Epidermal melanocyte (primary cell): ENCODE measurements around the gene SLC12A8.
A peak's percentile ranks its signal among the peaks of the same experiment; 100 is the strongest.
"Not testable (repeated sequence)": the region's sequence is repeated elsewhere in the genome, so short reads cannot be mapped to it uniquely, and the experiment has no call there.

Experiments
- DNase-seq: peaks from one replicate; pipeline ENCODE4 v3.0.0; 2011; ENCODE audit warnings: low spot score; ENCODE audit not compliant: insufficient read length

SLC12A8 gene

DNA sequence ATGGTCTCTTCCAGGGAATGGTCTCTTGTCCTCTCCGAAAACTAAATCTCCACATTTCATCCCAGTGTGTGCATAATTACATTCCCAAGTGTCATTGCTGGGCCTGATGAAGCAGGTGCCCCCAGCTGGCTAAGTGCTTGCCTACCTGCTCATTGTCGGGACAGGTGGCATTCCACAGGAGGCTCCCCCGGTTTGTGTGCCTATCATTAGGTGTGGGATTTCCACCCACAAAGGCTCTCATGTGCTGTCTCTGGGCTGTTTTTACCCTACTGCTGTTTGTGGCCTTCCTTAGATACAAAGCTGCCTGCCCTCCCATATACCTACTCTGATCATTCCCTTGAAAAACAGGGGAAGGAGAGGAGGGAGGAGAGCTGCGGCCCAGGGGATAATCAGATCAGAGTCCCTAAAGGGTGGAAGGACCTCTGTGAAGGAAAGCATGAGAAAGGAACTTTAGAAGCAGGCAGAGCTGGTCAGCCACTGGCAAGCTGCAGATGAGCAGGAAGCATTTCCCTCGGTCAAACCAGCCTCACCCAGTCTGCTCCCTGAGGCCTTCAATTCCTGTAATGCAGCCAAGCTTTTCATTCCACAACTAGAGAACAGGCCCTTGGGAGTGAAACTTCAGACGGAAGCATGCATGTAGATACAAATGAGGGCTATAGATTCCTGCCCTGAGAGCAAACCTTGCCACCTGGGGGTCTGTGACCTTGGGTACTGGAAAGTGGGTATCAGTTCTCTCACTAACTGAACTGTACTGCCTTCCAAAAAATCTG lies 96.1 kb downstream of the SLC12A8 start:
- DNase-seq, result peak; percentile 68

DNA sequence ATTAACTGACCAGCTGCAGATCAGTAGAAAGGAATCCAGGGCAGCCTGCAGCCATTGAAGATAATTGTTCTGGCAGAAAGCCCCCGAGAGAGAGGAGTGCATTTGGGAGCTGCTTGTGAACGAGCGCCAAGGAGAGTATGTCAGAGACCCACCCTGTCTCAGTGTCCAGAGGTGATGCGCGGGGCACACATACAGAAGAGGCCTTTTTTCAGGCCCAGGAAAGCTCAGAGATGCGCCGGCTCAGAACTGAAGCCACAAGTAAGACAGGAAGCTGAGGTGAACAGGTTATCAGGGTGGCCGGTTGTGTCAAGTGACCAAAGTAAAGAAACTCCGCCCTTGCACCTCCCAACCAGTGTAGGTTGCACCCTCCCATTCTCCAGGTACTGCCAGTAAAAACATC lies 96.9 kb downstream of the SLC12A8 start:
- no peak for DNase-seq

DNA sequence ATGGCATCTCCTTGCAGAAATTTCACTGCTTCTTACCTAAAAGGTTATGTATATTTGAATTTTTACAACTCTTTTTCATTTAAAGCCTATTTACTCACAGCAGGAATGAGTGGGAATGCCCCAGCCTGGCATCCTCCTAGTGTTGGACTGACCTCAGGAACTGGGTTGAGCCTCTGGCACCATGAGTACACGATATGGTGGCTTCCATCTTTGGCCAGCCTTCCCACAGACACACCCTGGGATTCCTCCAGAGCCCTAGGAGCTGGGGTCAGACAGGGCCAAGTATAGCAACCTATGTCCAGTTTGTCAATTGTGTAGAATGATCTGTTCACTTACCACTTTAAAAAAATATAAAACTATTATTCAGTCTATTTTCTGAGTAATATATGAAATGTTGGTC lies 99.6 kb downstream of the SLC12A8 start:
- DNase-seq, result no peak

DNA sequence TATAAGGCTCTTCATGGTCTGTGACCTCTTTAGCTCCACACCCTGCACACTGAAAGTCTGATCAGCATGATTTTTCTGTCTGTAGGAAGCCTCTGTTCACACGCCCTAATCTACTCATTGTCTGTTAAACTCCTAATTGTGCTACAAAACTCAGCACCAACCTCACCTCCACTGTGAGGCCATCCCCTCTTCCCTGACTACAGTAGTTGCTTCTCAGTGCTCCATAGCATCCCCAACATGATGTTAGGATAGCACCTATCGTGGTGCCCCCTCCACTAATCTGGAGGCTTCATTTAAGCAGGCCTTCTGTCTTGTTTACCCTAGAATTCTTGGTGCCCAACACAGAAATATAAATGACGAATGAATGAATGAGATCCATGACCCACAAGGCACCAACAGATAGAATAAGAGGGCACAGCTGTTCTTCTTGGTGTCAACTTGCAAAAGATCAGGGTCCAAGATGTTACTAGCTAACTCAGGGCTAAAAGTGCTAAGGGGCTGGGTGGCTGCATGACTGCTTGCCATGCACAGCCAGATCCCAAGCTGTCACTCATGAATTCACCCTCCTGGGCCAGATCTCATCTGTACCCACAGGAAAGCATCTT lies 101.6 kb downstream of the SLC12A8 start:
- no peak for DNase-seq

DNA sequence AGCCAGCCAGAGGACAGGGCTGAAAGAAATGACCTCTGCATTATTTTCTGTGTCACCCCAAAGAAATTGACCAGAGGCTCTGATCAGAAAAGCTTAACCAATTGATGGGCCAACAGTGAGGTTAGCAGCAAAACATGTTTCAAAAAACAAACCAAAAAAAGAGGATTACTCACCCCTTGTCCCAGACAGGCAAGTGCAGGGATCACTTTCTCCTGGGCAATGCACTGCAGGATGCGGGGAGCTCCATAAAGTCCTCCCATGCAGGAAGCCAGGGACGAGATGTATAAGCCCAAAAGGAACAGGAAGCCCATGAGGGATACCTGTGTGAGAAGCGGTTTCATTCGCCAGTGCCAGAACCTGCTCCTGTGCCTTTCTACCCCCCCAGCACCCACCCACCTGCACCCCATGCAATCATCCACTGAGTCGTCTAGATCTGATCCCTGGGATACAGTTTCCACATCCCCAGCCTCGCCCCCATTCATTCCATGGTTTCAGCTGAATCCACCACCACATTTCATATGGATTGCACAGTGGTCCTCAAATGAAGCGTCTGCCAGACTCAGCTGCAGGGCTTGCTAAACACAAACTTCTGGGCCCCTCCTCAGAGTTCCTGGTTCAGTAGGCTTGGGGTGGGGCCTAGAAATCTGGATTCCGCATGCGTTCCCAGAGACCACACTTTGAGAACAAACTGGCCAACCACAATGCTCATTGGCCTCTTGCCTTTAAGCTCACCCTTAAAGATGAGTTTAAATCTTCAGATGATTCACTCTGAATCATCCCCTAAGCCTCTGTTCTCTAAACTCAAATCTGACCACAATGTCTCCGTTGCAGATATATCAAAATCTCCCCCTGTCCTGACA lies 102.3 kb downstream of the SLC12A8 start:
- no peak for DNase-seq

DNA sequence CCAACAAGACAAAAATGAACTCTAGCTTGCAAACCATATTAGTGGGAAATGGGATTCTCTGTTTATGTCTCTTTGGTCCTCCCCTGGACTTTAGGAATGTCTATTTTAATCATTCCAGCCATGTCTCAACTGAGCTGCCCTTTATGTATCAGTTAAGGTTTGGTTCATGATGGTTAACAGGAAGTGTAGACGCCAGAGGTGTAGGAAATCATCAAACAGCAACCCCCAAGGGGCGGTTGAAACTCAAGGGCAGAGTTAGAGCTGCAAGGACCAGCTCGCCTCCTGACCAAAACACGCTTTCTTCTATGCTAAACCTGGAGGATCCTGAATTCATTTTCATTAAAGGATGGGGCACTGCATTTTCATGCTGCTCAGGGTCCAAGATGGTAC lies 103.0 kb downstream of the SLC12A8 start:
- no peak for DNase-seq

DNA sequence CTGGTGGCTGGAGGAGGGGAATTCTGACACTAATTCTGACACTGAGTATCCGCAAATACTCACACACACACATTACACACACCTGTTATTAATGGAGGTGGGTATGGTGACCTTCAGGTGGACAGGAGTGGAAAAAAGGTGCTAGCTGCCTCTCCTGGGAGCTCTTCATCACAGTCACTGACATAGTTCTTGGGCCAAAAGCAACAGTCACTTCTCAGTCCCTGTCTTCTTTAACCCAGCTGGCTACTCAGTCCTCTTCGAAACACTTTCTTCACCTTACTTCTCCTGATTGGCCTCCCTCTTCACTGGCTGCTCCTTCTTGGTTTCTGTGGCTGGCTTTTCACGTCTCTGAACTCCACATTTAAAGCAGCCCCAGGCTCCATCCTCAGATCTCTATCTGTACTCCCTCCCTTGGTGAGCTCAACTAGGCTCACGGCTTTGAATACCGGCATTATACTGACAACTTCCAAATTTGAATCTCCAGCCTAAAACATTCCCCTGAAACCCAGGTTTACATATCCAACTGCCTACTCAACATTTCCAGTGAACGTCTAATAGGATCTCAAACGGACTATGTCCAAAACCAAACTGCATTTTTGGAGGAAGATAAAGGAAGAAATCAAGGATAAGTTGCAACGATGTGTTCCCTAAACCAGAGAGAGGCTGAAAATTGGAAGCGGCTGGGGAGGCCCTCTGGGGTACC lies 103.6 kb downstream of the SLC12A8 start:
- no peak for DNase-seq

DNA sequence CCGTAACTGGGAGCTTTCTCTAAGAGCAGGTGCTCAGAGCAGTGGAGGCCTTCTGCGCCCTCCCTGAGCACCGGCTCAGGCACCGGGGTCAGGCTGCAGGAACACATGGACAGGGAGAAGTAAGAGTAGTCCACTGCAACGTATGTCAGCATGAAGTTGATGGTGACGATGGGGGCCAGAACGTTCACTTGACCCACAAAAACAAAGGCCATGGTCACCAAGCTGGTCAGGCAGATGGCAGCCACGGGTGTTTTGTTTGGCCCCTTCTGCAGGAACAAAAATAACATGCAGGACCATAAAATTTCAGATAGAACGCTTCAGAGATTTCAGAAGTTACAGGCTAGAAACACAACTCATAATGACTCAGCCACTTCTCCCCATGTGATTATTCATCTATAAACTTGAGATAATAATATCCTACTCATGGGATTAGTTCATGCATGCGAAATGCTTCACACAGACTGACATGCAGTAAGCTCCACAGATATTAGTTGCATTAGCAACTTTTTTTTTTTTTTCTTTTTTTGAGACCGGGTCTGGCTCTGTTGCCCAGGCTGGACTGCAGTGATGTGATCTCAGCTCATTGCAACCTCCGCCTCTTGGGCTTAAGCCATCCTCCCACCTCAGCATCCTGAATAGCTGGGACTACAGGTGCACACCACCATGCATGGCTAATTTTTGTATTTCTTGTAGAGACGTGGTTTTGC lies 104.5 kb downstream of the SLC12A8 start:
- no peak for DNase-seq

DNA sequence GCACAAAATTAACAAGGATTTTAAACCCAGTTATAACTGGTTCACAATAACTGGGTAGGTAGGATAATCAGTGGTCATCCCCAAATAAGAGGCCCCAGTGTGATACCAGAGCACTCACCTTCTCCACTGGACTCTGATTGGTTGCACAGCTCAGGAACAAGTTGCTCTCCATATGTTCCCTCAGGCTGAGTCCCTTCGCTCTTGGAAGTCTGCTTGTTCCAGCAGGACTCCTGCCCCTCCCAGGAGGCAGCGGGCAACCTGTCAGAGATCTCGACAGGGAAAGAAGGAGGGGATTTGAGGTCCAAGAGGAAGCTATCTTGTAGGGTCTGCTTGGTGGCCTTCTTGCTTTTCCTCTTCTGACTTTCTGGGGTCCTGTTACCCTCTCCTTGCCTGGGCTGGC lies 105.2 kb downstream of the SLC12A8 start:
- DNase-seq, result no peak

DNA sequence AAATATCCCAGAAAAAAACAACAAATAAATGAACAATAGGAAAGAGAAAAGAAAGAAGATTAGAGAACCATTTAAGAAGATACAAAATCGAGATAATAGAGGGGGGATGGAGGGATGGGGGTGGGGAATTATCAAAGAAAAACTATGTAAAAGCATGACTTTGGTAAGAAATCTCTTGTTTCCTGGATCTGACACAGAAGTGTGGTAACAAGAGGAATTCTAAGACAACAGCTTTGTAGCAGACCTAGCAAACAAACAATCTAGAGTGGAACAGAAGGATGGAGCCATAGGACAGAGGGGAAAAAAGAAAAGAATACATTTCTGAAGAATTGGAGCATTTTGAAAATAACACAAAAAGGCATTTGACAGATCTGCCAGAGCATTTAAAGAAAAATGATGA lies 107.4 kb downstream of the SLC12A8 start:
- DNase-seq, result no peak

DNA sequence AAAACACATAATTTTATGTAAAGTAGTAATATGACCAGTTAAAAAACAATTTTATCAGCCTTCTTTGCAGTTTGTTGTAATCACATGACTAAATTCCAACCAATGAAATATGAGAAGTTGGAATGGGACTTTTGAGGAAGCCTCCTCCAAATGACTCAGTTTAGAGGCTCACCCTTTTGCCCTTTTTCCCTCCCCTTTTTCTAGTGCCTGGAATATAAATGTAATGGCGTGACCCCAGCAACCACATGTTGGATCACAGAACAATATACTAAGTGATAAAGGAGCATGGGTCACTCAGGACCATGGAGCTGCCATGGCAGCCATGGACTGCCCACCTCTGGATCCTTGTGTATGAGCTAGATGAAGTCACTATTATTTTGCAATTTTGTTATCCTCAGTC lies 107.9 kb downstream of the SLC12A8 start:
- no peak for DNase-seq

DNA sequence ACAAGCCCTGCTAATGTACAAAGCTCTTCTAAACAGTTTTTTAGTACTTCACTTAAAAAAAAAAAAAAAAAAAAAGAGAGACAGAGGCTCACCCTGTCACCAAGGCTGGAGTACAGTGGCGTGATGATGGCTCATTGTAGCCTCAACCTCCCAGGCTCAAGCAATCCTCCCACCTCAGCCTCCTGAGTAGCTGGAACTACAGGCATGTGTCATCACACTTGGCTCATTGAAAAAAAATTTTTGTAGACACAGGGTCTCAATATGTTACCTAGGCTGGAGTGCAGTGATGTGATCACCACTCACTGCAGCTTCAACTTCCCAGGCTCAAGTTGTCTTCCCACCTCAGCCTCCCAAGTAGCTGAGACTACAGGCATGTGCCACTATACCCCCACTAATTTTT lies 109.1 kb downstream of the SLC12A8 start:
- DNase-seq, result no peak

DNA sequence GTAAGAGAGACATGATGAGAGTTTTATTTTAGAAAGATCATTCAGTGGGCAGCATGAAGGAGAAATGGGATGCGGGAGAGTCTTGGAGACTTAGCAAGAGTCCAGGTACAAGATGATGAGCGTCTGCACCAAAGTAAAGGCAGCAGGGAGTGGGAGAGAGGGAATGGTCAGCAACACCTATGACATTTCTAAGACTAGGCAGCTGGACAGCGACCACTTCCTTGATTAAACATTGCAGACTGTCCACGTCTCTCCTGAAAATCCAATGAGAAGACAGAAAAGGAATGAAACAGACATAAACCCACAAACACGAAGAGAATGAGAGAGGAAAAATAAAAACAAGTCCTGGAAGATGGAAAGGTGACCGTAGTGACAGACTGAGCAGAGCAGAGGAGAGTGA lies 110.1 kb downstream of the SLC12A8 start:
- no peak for DNase-seq

DNA sequence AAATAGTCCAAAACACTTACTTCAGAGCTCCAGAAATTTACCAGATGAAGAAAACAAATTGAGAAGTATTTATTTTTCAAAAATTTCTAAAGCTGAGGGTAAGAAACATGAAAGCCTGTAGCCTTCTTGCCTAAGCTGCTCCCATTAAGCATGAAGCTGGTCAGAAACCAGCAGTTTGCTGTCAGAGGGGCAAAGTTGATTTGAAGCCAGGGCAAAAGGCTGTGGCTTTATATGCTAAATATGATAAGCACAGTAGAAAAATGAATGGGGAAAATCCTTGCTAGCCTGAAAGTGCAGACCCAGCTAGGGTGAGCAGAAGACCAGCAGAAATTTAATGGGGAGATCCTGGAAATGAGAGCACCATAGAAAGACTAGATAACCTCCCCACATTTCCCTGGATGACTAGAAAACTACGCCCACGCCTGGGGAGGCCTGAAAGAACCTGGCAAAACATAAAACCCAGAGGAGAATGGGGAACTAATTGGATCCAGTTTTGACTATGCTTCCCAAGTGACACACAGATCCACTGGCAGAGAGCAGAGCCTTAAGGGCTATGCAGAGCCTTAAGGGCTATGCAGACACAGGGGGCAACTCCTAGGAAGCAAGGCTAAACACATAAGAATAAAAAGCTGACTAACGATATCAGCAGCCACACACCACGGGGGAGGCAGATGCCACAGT lies 113.8 kb downstream of the SLC12A8 start:
- DNase-seq, result no peak

DNA sequence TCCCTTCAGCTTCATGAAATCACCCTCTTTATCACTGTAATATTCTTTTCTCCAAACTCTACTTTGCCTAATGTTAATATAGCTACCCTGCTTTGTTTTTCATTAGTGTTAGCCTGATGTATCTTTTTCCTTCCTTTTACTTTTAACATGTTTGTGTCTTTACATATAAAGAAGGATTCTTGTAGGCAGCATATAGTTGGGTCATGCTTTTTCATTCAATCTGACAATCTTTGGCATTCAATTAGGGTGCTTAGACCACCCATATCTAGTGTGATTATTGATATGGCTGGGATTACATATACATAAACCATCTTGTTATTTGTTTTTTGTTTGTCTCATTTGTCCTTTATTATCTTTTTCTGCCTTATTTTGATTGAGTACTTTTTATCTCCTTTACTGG lies 121.9 kb downstream of the SLC12A8 start:
- no peak for DNase-seq

DNA sequence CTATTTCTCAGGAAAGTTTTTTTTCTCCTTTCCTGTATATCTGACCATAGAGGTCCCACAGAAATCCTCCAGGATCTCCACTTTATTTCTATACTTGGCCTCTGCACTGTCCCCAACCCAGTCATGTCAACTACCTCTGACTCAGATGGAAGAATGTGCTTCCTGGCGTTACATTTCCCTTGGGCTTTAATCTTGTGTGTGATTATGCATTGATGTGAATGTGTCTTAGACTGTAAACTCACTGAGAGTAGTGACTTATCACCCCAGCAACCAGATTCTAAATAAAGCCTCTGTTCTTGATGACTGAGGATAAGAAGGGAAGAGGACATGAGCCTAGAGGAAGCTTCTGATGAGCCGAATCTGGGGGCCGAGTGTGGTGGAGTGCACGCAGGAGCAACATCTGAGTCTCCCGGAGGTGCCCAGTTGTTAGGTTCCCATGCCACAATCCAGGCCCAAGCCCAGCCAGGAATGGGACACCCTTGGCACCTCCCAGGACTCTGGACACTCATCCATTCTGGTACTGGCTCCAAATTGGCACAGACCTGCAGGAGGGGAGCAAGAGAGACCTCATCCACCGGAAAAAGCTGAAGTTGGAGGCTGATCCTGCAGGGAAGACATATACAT lies 124.7 kb downstream of the SLC12A8 start:
- no peak for DNase-seq

DNA sequence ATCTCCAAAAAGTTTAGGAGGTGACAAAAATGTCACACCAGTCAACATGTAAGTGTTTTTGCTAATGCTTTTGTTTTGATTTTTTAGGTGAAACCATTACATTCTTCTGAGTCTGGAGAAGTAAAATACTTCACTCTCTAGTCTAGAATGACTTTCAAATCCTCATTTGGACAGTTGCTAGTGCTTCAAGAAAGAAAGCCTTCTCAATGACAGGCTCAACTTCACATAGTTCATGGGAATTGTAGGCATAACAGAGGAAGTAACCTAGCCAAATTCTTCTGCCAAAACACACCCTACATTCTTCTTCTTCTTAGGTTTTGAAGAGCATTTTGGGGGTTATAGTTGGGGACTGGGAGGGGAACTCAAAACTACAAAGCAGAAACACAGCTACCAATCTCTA lies 127.4 kb downstream of the SLC12A8 start:
- no peak for DNase-seq

DNA sequence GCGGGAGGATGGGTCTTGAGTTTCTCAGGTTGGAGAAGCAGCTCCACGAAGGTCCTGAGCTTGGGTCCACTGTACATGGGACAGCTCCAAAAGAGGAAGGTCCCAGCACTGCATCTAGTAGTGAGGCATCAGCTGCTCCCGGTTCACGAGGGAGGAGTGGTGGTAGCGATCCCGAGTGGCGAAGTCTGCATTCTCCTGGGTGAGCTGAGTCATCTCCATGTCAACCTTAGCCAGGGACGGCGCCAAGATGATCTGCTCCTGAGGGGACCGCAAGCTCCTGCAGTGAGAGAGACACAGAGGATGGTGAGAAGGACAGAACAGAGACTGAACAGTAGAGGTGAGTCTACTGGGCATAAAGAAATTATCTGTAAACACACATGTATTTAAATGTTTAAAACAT lies 128.8 kb downstream of the SLC12A8 start:
- no peak for DNase-seq

DNA sequence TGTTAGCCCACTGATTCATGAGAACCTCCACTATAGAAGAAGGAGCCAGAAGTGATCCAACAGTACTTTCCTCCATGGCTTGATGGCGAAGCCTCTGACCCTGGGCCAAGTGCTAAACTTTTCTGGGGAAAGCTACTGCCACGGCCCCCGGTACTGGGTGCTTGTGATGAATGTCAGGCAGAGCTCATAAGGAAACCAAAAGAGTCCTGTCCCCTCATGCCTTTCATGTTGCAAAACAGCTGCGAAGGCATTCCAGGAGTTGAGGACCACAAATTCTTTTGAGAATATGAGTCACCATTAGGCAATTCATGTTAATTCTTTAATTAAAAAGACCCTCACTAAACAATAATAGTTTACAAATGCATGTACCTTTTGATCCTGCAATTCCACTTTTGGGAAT lies 130.2 kb downstream of the SLC12A8 start:
- not testable (repeated sequence) for DNase-seq

DNA sequence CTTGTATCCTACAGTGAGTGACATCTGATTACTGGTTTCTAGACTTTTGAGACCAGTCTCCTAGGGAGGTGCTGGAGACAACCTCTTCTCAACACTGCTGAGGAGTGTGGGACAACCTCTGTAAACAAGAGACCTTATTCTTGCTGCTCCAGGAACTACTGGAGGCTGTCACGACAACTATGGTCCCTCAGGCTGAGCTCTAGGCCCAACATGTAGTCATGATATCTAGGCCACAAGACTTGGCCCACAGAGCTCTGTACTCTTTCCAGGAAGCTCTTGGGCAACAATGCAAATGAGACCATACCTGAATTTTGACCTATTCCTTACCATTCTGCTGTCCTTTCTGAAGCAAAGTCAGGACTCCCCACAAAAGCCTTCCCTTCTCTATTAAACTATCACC lies 132.5 kb downstream of the SLC12A8 start:
- DNase-seq, result no peak
